Measurements from ENCODE around the gene KCNA5. TPM values are rescaled to one million over a fixed set of nuclear protein-coding genes. Genes with fewer than 3 reads are reported as not detected.

The KCNA5 gene
- total RNA-seq, 1 donor from 2014 or later: 6.5 TPM

- H3K9me3 Mint-ChIP-seq (ENCODE audit: low read depth): no peaks in the 10 kb centered on the region
- no peak overlapping the region for H3K4me3 Mint-ChIP-seq (ENCODE audit: unreplicated experiment)
- peaks cover 23% of the 10 kb centered on the region for H3K4me1 Mint-ChIP-seq (ENCODE audit: low read depth)
- TF ChIP-seq CTCF (IDR thresholded peaks at IDR 0.05): no peak
- H3K27ac Mint-ChIP-seq (ENCODE audit: unreplicated experiment): no peak overlapping the region
- H3K36me3 Mint-ChIP-seq (ENCODE audit: low read depth): no peaks in the 10 kb centered on the region
- peaks cover 8% of the 10 kb centered on the region for H3K27me3 Mint-ChIP-seq (ENCODE audit: low read depth)
- DNase-seq (ENCODE audit: low spot score): no peak
Measured at GRCh38 chr12:5000658-5001385, 42.9 kb upstream of the KCNA5 start.

GRCh38 chr12:5003025-5003666 lies 40.5 kb upstream of the KCNA5 start:
- TF ChIP-seq CTCF (IDR thresholded peaks at IDR 0.05): peak; percentile 95
- H3K27me3 Mint-ChIP-seq (ENCODE audit: low read depth): peaks cover 17% of the 10 kb centered on the region
- DNase-seq (ENCODE audit: low spot score): no peak
- no peak overlapping the region for H3K4me3 Mint-ChIP-seq (ENCODE audit: unreplicated experiment)
- H3K27ac Mint-ChIP-seq (ENCODE audit: unreplicated experiment): no peak overlapping the region
- no peaks in the 10 kb centered on the region for H3K36me3 Mint-ChIP-seq (ENCODE audit: low read depth)
- H3K9me3 Mint-ChIP-seq (ENCODE audit: low read depth): no peaks in the 10 kb centered on the region
- peaks cover 15% of the 10 kb centered on the region for H3K4me1 Mint-ChIP-seq (ENCODE audit: low read depth)

GRCh38 chr12:5008661-5009060 lies 35.0 kb upstream of the KCNA5 start:
- H3K4me1 Mint-ChIP-seq (ENCODE audit: low read depth): no peaks in the 10 kb centered on the region
- no peak overlapping the region for H3K27ac Mint-ChIP-seq (ENCODE audit: unreplicated experiment)
- H3K9me3 Mint-ChIP-seq (ENCODE audit: low read depth): no peaks in the 10 kb centered on the region
- peaks cover 38% of the 10 kb centered on the region for H3K27me3 Mint-ChIP-seq (ENCODE audit: low read depth)
- H3K36me3 Mint-ChIP-seq (ENCODE audit: low read depth): no peaks in the 10 kb centered on the region
- DNase-seq (ENCODE audit: low spot score): no peak
- TF ChIP-seq CTCF (IDR thresholded peaks at IDR 0.05): no peak
- H3K4me3 Mint-ChIP-seq (ENCODE audit: unreplicated experiment): no peak overlapping the region

- Mint-ChIP-seq H3K36me3 (ENCODE audit: low read depth) (no peaks in the 10 kb centered on the region), H3K9me3 (ENCODE audit: low read depth) (no peaks in the 10 kb centered on the region), H3K27me3 (ENCODE audit: low read depth) (peaks cover 37% of the 10 kb centered on the region), H3K27ac (ENCODE audit: unreplicated experiment) (no peak overlapping the region), H3K4me3 (ENCODE audit: unreplicated experiment) (no peak overlapping the region), H3K4me1 (ENCODE audit: low read depth) (no peaks in the 10 kb centered on the region)
- DNase-seq (ENCODE audit: low spot score): no peak
- no peak for TF ChIP-seq CTCF (IDR thresholded peaks at IDR 0.05)
Measured at GRCh38 chr12:5010151-5010550, 33.5 kb upstream of the KCNA5 start.

GRCh38 chr12:5012337-5012736 lies 31.3 kb upstream of the KCNA5 start:
- no peak for TF ChIP-seq CTCF (IDR thresholded peaks at IDR 0.05)
- H3K9me3 Mint-ChIP-seq (ENCODE audit: low read depth): no peaks in the 10 kb centered on the region
- peaks cover 33% of the 10 kb centered on the region for H3K27me3 Mint-ChIP-seq (ENCODE audit: low read depth)
- DNase-seq (ENCODE audit: low spot score): no peak
- no peak overlapping the region for H3K27ac Mint-ChIP-seq (ENCODE audit: unreplicated experiment)
- H3K4me1 Mint-ChIP-seq (ENCODE audit: low read depth): no peaks in the 10 kb centered on the region
- H3K36me3 Mint-ChIP-seq (ENCODE audit: low read depth): no peaks in the 10 kb centered on the region
- H3K4me3 Mint-ChIP-seq (ENCODE audit: unreplicated experiment): no peak overlapping the region
